Liver (tissue), 9 donors: ENCODE measurements around the gene TIMM17A. TPM values are rescaled to one million over a fixed set of nuclear protein-coding genes. Genes with fewer than 3 reads are reported as not detected.

Source experiments
- DNase-seq: peaks from one replicate; pipeline ENCODE4 v3.0.0-alpha.2; 2017; ENCODE audit warnings: low spot score
- H3K27ac ChIP-seq, 2 donors: one replicate each; pipeline ENCODE4 v1.7.0; 2013; ENCODE audit warnings: inconsistent platforms in 2 of 2, low read length in 2 of 2, control low read depth in 1 of 2, low read depth in 1 of 2, mild to moderate bottlenecking in 1 of 2
- H3K27me3 ChIP-seq, 4 donors: one replicate each; pipeline versions ENCODE4 v1.6.1 to v1.7.0; 2013; ENCODE audit warnings: low read length in 3 of 4, inconsistent platforms in 1 of 4, mild to moderate bottlenecking in 1 of 4, moderate library complexity in 1 of 4; ENCODE audit not compliant: control insufficient read depth in 4 of 4, insufficient read depth in 4 of 4
- H3K36me3 ChIP-seq, 4 donors: one replicate each; pipeline versions ENCODE4 v1.6.1 to v1.7.0; 2013; ENCODE audit warnings: low read length in 3 of 4, mild to moderate bottlenecking in 3 of 4, low read depth in 1 of 4, moderate library complexity in 1 of 4; ENCODE audit not compliant: control insufficient read depth in 4 of 4, insufficient read depth in 3 of 4
- H3K4me1 ChIP-seq, 4 donors: one replicate each; pipeline versions ENCODE4 v1.6.1 to v1.7.0; 2013; ENCODE audit warnings: low read length in 3 of 4, mild to moderate bottlenecking in 3 of 4, moderate library complexity in 1 of 4; ENCODE audit not compliant: control insufficient read depth in 4 of 4, insufficient read depth in 4 of 4
- H3K4me3 ChIP-seq, 3 donors: one replicate each; pipeline versions ENCODE4 v1.6.1 to v1.7.0; 2013; ENCODE audit warnings: low read length in 3 of 3, control low read depth in 1 of 3, low read depth in 1 of 3, mild to moderate bottlenecking in 1 of 3
- H3K9ac ChIP-seq, 2 donors: one replicate each; pipeline ENCODE4 v1.7.0; 2013; ENCODE audit warnings: low read length in 2 of 2, mild to moderate bottlenecking in 2 of 2, moderate library complexity in 2 of 2, control low read depth in 1 of 2, low read depth in 1 of 2
- H3K9me3 ChIP-seq, 4 donors: one replicate each; pipeline versions ENCODE4 v1.6.1 to v1.7.0; 2013; ENCODE audit warnings: low read length in 3 of 4; ENCODE audit not compliant: control insufficient read depth in 4 of 4
- ATF3 ChIP-seq: IDR thresholded peaks from 2 replicates; pipeline ENCODE4 v1.6.1; 2016; ENCODE audit warnings: antibody characterized with exemption
- CTCF ChIP-seq: fragments of 150-350 bp; IDR thresholded peaks from 2 replicates; pipeline ENCODE4 v1.5.1; 2017; ENCODE audit warnings: improper control_type of control experiment, low read depth, low read length; ENCODE audit not compliant: missing input control
- EGR1 ChIP-seq, 2 donors: IDR thresholded peaks; 2 replicates each; pipeline ENCODE4 v1.6.1; 2016 to 2018; ENCODE audit warnings: antibody characterized with exemption in 2 of 2, low read depth in 2 of 2
- FOXA1 ChIP-seq: IDR thresholded peaks from 2 replicates; pipeline ENCODE4 v1.6.1; 2016; ENCODE audit warnings: antibody characterized with exemption
- FOXA2 ChIP-seq: IDR thresholded peaks from 2 replicates; pipeline ENCODE4 v1.6.1; 2016; ENCODE audit warnings: antibody characterized with exemption
- GABPA ChIP-seq, 2 donors: IDR thresholded peaks in 1 of 2; conservative IDR thresholded peaks in 1 of 2; 2 replicates each; pipeline ENCODE4 v1.6.1; 2016; ENCODE audit warnings: antibody characterized with exemption in 2 of 2, mild to moderate bottlenecking in 1 of 2, moderate library complexity in 1 of 2
- HNF4A ChIP-seq, 2 donors: conservative IDR thresholded peaks; 2 replicates each; pipeline ENCODE4 v1.6.1; 2016; ENCODE audit warnings: antibody characterized with exemption in 2 of 2, mild to moderate bottlenecking in 2 of 2
- HNF4G ChIP-seq: IDR thresholded peaks from 2 replicates; pipeline ENCODE4 v1.6.1; 2016; ENCODE audit warnings: antibody characterized with exemption
- JUND ChIP-seq, 2 donors: IDR thresholded peaks; 2 replicates each; pipeline ENCODE4 v1.6.1; 2016; ENCODE audit warnings: antibody characterized with exemption in 2 of 2
- MAX ChIP-seq: IDR thresholded peaks from 2 replicates; pipeline ENCODE4 v1.6.1; 2016; ENCODE audit warnings: antibody characterized with exemption
- NR2F2 ChIP-seq: IDR thresholded peaks from 2 replicates; pipeline ENCODE4 v1.6.1; 2016; ENCODE audit warnings: antibody characterized with exemption
- RAD21 ChIP-seq, 2 donors: IDR thresholded peaks; 2 replicates each; pipeline ENCODE4 v1.6.1; 2016; ENCODE audit warnings: antibody characterized with exemption in 2 of 2, mild to moderate bottlenecking in 2 of 2
- REST ChIP-seq: IDR thresholded peaks from 2 replicates; pipeline ENCODE4 v1.6.1; 2016; ENCODE audit warnings: antibody characterized with exemption, mild to moderate bottlenecking
- RXRA ChIP-seq, 2 donors: IDR thresholded peaks; 2 replicates each; pipeline ENCODE4 v1.6.1; 2017 to 2018; ENCODE audit warnings: antibody characterized with exemption in 2 of 2, mild to moderate bottlenecking in 1 of 2
- SP1 ChIP-seq: IDR thresholded peaks from 2 replicates; pipeline ENCODE4 v1.6.1; 2018; ENCODE audit warnings: antibody characterized with exemption, mild to moderate bottlenecking
- TAF1 ChIP-seq: conservative IDR thresholded peaks from 2 replicates; pipeline ENCODE4 v1.6.1; 2016; ENCODE audit warnings: antibody characterized with exemption, mild to moderate bottlenecking
- YY1 ChIP-seq: IDR thresholded peaks from 2 replicates; pipeline ENCODE4 v1.6.1; 2016; ENCODE audit warnings: antibody characterized with exemption, mild to moderate bottlenecking
- ZBTB33 ChIP-seq: IDR thresholded peaks from 2 replicates; pipeline ENCODE4 v1.6.1; 2016; ENCODE audit warnings: antibody characterized with exemption
- WGBS: extraction: QIAGEN DNeasy Blood & Tissue Kit; methylation state at CpG from one replicate; pipeline ENCODE4 v1.1.7; 2013; 5-methylcytosine and 5-hydroxymethylcytosine counted together
- polyA plus RNA-seq, 2 donors: library from polyadenylated mRNA; stranded (reverse) in 1 of 2; unstranded in 1 of 2; fragments of 200-250 nt in 1 of 2; fragments of >200 nt in 1 of 2; fragmentation: Nextera tagmentation in 1 of 2; extraction: Ambion mirVana in 1 of 2; gene quantifications; one replicate each; pipeline versions ENCODE4 v1.2.1 to v1.2.3, GENCODE V29; 2013 to 2015
- total RNA-seq, 2 donors: library from RNA; depleted of rRNA; stranded (reverse); fragments of >200 nt; gene quantifications; one replicate each; pipeline ENCODE4 v1.2.3, GENCODE V29; 2014
- donor health status: healthy.
- donor health status: healthy.
- donor health status: healthy.
- donor health status: healthy.
- donor health status: healthy.

Gene TIMM17A
- total and polyA plus RNA-seq, 4 donors, result 21.1 to 72.1 (median 51.0) TPM

GRCh38 chr1:201983380-201983805, 28.1 kb downstream of the TIMM17A start (continued):
- TF ChIP-seq ZBTB33 (no peak), JUND (IDR thresholded peaks at IDR 0.05) (peak in 1 of 2 donors; percentile 16)

- peaks cover 6 to 21% (median 13%) of the 10 kb centered on the region in 4 donors for H3K4me1 ChIP-seq
- no peak for DNase-seq
- over 99% methylated on average over 3 of the region's 3 CpGs for WGBS
- H3K27ac ChIP-seq, result no peak overlapping the region
- no peaks in the 10 kb centered on the region for H3K9me3 ChIP-seq
- TF ChIP-seq MAX (no peak), HNF4A (conservative IDR thresholded peaks at IDR 0.05) (no peak), JUND (IDR thresholded peaks at IDR 0.05) (no peak), RXRA (IDR thresholded peaks at IDR 0.05) (no peak), EGR1 (IDR thresholded peaks at IDR 0.05; ENCODE audit: low read depth in 2 of 2) (no peak), REST (no peak), NR2F2 (no peak), ZBTB33 (no peak), FOXA1 (no peak), CTCF (no peak), RAD21 (IDR thresholded peaks at IDR 0.05) (no peak), ATF3 (no peak), YY1 (no peak), HNF4G (no peak), TAF1 (no peak), GABPA (IDR thresholded peaks at IDR 0.05 in 1 of 2, conservative IDR thresholded peaks at IDR 0.05 in 1 of 2) (no peak), SP1 (no peak), FOXA2 (no peak)
- no peak overlapping the region for H3K9ac ChIP-seq
- H3K36me3 ChIP-seq, result peaks cover 0 to 10% (median 3%) of the 10 kb centered on the region in 4 donors
- no peaks in the 10 kb centered on the region for H3K27me3 ChIP-seq
- no peak overlapping the region for H3K4me3 ChIP-seq
These were observed 29.1 kb downstream of the TIMM17A start for GRCh38 chr1:201984446-201984845.
